NCI-H1930 (cell line): ENCODE measurements around the gene HLA-DPB1.

Experiments
- DNase-seq, 2 experiments: peaks; one replicate each; lab custom pipeline; 2025; lab: John Stamatoyannopoulos, UW

The HLA-DPB1 gene

DNA sequence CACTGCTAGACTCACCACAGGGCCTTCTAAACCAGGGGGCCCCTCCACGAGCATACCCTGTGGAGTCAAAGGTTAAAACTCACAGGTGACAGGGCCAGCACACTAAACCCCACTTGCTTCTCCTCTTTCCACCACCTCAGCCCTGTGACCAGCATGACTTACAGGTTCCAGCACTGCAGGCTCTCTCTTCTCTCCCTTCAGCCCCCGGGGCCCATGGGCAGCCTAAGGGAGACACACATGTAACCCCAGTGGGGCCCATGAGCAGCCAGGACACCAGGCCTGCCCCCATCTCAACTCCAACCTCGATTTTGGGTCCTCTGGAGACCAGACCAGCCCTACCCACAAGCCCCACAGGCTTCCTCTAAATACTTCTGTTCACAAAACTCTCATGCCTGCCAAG is 28.0 kb downstream of the HLA-DPB1 start:
- no peak for DNase-seq

DNA sequence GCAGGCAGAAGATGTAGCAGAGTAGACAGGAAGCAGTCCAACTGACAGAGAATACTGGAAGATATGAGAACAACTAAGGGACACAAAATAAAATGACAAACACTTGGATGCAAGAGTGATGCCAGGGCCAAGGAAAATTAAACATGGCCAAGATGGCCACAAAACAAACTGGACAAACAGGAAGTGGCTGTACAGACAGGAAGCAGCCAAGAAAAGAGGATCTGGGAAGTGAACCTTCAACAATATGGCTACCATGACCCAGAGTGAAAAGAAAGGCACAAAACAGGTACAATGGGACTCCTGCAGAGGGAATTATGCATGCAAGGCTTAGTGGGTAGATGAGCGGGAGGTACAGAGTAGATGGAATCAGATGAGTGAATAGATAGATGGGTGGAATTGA is 29.1 kb downstream of the HLA-DPB1 start:
- DNase-seq = no peak

DNA sequence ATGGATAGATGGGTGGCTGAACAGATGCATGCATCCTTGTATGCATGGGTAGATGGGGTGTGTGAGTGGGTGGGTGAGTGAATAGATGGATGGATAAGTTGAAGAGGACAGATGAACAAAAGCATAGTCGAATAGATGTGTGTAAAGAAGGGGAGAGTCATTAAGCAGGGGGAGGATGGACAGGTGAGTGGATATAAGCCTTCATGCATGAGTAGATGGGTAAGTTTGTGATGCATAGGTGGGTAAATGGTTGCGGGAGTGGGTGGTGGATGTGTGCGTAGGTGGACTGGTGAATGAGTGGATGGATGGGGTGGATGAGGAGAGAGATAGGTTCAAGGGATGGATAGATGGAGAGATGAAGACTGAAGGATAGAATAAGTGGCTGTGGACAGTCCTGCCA is 29.6 kb downstream of the HLA-DPB1 start:
- no peak for DNase-seq

DNA sequence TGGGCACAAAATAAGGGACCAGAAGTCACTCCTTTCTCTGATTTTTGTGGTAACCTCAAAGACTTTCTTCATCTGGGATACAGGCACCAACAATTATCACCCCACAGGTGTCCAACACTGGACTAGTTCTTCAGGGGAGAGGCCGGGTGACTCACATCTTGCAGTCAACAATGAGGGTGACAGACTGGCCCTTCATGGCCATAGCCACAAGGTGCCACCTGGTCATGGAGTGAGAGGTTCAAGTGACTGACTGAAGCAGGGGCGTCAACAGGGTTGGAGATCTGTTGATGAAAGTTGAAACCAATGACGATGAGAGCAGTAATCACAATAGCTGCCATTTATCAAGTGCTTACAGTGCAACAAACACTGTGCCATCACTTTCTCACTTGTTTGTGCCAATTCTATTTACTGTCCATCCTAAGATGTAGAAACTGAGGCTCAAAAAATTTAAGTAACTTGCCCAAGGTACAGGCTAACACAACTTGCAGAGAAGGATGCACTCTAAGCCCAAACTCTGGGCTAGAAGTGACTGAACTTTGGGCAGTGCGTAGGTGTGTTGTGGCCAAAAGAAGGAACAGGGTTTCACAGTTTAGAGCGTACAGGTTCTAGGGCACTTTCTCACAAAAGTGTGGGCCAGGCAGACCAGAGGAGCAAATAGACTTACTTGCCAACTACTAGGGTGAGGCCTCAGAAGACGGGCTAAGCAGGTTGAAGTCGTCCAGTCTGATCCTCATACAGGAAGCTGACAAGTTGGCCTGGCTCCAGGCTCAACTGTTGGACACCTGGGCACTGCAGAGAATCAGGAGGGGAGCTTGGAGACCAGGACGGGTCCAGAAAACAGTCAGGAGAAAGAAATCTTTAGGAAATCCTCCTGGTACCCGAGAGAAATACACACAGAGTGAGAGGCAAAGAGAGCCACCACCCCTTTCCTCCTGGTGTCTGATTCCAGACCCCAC is 30.4 kb downstream of the HLA-DPB1 start:
- DNase-seq = no peak

DNA sequence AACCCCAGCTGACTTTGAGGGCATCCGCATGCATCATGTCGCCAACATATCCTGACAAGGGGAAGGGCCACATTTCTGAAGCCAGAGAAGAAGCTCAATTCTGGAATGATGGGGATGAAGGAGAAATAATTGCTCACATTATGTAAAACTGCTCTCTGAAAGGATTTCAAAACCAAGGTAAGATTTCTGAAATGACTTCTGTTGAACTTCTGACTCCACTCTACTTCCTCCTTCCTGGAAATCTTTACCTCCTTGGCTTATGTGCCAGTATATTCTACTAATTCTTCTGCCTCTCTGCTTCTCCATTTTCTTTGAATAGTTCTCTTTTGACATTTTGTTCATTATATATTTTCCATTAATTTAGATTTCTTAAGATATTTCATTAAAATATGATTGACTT is 31.9 kb downstream of the HLA-DPB1 start:
- no peak for DNase-seq

DNA sequence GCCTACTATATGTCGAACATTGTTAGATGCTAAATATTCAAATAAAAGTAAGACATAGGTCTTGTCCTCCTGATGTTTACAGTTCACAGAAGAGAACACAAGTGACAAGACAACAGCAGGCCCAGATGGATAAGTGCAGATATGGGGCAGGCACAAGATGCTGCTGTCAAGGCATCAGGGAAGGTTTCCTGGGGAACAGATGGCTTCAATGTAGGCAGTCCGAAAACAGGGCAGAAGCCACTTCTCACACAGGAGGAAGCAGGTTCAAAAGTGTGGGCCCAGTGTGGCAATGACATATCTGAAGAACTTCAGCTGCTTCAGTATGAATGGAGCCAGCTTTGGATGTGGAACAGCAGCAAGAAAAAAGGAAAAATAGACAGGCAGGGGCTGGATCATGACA is 32.5 kb downstream of the HLA-DPB1 start:
- DNase-seq = no peak

DNA sequence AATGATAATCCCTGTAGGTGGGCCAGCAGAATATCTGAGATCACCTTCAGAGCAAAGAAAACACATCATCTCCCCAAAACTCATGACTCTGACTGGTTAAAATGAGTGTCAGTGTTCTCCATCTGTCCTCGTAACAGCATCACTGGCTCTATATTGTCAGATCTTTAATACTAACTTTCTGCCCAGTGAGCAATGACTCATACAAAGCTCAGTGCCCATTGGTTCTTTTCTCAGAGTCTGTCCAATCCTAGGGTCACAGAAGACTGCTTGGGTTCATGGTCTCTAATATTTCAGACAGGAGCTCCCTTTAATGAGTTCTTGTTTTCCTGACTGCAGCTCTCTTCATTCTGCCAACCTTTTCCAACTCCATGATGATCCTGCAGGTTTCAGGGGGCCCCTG is 36.4 kb downstream of the HLA-DPB1 start:
- peak in 1 of 2 experiments; percentile 14 for DNase-seq

DNA sequence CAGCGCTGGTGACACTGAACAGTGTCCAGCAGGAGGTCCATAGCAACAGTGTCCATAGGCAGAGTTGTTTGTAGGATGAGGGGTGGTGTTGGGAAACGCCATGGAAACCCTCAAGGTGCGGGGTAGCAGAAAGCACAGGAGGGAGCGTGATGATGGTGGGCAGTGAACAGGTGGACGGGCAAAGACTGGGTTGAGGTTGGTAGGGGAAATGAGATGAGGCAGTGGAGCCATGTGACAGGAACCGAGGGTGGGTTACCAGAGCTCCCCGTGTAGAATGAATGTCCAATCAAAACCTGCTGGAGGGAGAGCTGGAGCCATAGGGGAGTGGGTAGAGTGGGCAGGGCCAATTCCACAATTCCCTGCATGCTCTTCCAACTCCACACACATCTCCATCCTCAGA is 38.0 kb downstream of the HLA-DPB1 start:
- no peak for DNase-seq

DNA sequence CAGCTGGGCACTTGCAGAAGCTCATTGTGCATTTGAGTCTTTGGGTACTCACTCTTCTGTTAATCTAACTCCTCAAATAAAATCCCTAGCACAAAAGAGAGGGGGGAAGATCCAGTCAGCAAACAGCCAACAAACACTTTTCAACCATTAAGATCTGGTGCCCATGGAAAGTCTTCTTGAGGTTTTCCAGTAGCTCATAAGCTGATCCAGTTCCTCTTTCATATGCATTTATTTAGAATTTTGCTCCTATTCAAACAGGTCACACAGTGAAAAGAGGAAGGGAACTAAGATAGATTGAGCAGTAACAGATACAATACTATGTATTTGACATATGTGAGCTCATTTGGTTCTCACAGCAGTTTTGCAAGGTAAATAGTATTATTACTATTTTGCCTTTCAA is 38.6 kb downstream of the HLA-DPB1 start:
- no peak for DNase-seq

DNA sequence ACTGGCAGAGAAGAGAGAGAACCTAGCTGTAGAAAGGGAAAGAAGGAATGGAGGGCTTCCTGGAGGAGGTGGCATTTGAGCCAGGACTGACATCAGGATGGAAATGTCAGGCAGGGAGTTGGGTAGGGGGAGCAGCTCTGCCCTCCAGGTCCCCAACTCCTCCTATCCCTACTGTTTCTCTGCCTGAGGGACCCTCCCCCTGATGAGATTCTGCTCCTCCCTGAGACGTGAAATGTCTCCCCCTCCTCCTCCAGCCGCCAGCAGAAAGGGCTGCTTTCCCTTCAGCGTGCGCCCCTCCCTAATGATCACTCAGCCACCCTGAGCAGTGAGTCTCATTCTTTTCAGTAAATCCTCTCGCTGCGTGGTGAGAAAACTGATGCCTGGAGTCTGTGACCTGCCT is 40.6 kb downstream of the HLA-DPB1 start:
- DNase-seq = no peak

DNA sequence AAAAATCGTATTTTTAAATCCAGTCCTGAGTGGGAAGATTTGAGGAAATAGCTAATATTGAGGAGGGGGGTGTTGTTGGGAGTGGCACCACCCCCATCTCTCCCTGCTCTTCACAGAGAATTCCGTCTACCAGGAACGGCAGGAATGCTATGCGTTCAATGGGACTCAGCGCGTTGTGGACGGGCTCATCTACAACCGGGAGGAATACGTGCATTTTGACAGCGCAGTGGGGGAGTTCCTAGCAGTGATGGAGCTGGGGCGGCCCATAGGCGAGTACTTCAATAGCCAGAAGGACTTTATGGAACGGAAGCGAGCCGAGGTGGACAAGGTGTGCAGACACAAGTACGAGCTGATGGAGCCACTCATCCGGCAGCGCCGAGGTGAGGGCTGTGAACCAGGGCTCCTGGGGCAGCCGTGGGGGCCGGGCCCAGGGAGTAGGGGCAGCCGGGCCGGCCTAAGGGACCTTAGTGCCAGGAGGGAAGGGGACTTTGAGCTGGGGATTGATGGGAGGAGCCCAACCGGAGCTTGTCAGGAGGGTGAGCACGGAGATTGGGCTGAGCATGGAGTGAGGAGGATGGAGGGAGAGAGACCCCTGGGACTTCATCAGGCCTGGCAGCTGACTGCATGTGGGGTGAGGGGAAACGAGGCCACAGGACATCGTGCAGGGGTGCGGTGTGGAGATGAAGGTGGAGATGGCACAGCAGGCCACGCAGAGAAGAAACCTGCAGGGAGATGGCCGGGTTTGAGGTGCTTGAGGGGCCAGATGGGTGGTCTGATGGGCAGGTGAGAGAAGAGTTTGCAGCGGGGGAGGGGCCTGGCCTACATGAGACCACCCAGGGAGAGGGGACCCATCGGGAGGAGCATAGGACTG is 41.3 kb downstream of the HLA-DPB1 start:
- no peak for DNase-seq

DNA sequence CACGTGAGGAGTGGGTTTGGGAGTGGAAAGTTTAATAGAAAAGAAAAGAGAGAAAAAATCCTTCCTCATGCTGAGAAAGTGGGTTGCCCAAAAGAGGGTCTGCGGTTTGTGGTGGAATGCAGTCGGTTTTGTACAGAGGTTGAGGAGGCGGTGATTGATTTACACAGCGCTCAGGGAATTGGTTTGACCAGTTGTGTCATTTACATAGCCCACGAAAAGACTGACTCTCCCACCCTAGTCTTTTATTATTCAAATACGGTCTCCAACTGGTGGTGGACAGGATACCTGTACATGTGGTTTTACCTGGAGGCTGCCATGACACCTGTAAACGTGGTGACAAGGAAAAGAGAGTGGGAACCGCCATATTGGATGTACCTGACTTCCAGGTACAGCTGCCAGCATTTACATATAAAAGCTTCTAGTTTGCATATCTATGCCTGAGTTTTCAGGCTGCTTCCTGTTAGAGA is 42.1 kb downstream of the HLA-DPB1 start:
- no peak for DNase-seq

DNA sequence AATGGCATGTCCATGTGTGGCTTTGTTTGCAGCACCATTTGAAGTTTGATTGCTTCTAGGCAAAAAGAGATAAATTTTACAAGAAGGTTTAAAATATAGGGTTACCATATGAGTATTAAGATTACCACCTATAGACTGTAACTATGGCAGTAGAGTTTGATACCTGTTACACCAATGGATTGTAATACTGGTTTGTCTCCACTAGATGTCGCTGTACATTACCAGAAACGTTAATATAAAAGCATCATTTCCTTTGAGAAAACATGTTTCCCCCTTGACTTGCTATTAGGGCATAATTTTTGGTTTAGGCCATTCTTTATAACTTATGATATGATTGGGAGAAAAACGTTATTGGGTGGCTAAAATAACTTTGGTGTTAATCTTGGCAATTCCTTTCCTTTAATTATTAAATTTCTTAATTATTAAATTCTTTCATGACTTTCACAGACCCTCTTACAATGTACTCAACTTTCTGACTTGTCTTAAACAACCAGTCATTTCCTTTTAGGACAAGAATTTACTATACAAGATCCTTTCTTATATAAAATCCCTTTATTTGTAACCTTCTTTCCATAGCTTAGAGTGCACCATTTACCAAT is 42.8 kb downstream of the HLA-DPB1 start:
- peak in 1 of 2 experiments; percentile 51 for DNase-seq

DNA sequence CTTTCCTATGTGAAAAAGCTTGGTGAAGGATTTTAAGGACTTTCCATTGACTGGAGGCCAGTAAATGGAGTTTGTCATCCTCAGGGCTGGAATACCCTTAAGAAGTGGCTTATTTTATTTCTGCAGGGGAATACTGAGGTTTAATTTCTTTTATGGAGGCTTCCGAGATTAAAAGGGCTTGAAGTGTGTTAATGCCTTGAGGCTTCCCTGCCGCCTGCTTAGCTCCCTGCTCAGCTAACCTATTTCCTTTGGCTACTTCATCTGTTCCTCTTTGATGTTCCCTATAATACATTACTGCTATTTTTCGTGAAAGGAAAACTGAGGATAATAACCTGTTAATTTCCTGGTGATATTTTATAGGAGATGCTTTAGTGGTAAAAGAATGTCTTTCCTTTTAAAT is 44.2 kb downstream of the HLA-DPB1 start:
- no peak for DNase-seq

DNA sequence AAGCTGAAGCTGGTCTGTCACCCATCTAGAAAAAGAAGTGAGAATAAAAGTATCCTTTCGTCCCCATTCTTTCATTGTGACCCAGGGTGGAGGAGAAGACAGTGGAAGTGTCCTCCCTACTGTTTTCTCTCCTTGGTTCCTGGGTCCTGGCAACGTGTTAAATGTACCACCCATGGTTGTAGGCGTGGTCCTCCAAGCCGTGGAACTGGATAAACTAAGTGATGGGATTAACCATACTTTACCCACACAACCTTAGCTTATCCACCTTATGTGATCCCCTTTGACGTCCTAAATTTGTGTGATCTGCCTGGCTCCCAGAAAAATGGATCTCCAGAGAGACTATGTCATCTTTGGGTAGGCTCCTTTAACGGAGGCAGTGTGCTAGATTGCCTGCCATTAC is 47.4 kb downstream of the HLA-DPB1 start:
- no peak for DNase-seq

DNA sequence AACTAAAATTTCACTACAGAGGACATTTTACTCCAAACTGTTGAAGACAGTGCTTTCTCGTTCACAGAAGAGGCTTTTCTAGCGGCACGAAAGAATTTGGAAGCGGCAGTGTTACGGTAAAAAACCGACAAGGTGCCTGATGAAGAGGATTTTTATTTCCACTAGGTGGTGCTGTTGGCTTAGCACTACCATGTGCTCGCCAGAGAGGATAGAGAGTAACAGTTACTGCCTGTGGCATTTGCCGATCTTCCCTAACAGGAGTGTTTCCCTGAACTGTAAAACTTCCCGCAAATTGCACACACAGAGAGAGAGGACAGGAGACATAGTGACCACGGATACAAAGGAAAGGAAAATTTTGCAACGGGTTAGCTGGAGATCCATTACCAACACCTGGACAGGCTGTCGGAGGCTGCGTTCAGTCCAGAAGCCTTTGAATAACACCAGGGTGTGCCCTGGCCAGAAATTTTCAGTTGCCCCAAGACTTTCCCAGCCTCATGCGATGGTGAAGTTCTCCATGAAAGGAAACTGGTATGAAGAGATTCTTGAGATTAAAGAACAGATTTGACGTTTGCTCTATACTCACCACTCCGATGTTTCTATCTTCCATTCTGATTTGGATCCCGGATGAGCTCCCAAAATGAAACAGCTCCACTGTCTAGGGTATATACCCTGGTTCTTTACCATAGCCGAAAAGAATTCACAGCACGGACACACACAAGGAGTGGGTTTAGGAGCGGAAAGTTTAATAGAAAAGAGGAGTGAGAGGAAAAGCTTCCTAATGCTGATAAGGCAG is 48.1 kb downstream of the HLA-DPB1 start:
- no peak for DNase-seq

DNA sequence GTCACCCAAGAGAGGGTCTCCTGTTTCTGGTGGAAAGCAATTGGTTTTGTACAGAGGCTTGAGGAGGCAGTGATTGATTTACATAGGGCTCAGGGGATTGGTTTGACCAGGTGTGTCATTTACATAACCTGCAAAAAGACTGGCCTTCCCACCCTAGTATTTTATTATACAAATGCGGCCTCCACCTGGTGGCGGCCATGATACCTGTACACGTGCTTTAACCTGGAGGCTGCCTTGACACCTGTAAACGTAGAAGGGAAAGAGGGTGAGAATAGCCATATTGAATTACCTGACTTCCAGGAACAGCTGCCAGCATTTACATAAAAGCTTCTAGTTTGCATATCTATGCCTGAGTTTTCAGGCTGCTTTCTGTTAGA is 48.7 kb downstream of the HLA-DPB1 start:
- no peak for DNase-seq

DNA sequence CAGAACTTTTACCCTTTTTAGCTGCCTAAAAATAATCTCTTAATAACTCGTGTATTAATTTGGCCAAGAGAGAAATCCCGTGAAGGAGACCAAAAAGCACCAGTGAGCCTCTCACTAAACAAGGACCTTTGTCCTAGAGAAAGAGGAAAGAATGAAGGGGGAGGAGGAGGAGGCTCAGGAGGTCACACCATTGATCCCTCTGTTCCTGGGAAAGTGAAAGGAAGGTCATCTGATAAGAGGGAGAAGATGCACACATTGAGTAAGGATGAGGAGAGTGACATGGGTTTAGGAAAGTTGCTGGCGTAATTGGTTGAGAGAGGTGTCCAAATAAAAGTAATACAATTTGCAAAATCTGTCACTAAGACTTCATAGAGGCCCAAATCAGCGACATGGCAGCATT is 49.2 kb downstream of the HLA-DPB1 start:
- DNase-seq = no peak

DNA sequence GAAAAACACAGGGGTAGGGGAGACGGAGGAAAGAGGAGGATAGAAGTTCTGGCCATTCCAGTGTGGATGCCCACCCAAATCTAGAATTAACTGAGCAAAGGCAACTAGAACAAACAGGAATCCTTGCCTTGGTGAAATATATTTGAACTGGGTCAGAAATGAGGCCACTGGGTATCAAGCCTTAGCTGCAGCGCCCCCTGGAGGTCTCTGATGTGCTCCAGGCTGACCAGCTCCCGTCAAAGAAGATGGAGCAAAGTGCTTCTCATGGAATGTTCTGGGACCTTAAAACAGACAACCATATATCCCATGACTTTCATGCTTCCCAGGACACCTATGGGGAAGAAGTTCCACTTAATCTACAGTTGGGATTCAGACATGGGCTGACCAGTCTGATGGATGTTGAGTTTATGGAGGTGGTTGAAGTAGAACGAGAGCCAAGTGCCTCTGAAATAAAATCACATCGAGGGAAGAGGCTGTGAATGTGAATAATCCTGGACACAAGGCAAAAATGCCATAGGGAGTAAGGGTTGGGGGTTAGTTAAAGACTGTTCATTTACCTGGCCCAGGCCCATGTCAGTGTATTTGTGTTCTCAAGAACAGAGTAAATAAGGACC is 50.4 kb downstream of the HLA-DPB1 start:
- DNase-seq = peak in 1 of 2 experiments; percentile 70

DNA sequence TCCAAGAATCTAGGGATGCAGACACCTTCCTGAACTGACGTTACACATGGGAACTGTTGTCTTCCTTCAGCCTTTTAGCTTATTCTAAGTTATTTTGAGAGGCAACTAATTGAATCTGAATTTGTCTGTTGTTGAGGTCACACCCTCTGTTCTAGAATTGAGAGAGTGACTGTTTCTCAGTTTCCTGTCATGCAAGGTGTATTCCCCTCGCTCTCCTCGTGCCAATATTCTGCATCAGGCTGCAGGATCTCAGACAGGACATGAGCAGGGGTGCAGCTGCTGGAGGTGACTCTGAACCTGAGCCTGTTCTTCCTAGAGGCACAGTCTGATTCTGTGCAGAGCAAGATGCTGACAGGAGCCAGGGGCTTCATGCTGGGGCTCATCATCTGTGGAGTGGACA is 52.5 kb downstream of the HLA-DPB1 start:
- no peak for DNase-seq

DNA sequence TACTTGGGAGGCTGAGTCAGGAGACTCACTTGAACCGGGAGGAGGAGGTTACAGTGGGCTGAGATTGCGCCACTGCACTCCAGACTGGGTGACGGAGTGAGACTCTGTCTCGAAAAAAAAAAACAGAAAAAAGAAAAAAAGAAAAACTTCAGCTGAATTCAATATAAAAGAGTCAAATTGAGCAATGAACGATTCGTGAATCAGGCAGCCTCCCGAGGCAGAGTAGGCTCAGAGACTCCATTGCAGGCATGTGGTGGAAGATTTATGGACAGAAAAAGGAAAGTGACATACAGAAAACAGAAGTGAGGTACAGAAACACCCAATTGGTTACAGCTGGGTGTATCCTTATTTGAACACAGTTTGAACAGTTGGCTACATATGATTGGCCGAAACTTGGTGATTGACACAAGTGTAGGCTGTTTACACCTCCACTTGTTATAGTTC is 56.3 kb downstream of the HLA-DPB1 start:
- no peak for DNase-seq
